Ishikawa (cell line): Measurements from ENCODE around the gene HABP2.

Source experiments
- CEBPB ChIP-seq: IDR thresholded peaks from 2 replicates; pipeline ENCODE4 v1.6.1; 2012
- CREB1 ChIP-seq: IDR thresholded peaks from 2 replicates; pipeline ENCODE4 v1.6.1; 2012; ENCODE audit warnings: low read depth
- EGR1 ChIP-seq: IDR thresholded peaks from 2 replicates; pipeline ENCODE4 v1.6.1; 2012
- EP300 ChIP-seq: IDR thresholded peaks from 2 replicates; pipeline ENCODE4 v1.6.1; 2012; ENCODE audit warnings: borderline replicate concordance
- FOXM1 ChIP-seq: IDR thresholded peaks from 2 replicates; pipeline ENCODE4 v1.6.1; 2012; ENCODE audit warnings: low read depth, borderline replicate concordance
- MAX ChIP-seq: IDR thresholded peaks from 2 replicates; pipeline ENCODE4 v1.6.1; 2012
- NFIC ChIP-seq: IDR thresholded peaks from 2 replicates; pipeline ENCODE4 v1.6.1; 2012
- RAD21 ChIP-seq: IDR thresholded peaks from 2 replicates; pipeline ENCODE4 v1.6.1; 2012; ENCODE audit warnings: low read depth
- REST ChIP-seq: IDR thresholded peaks from 2 replicates; pipeline ENCODE4 v1.6.1; 2012; ENCODE audit warnings: low read depth, mild to moderate bottlenecking
- TAF1 ChIP-seq: IDR thresholded peaks from 2 replicates; pipeline ENCODE4 v1.6.1; 2012; ENCODE audit warnings: low read depth, mild to moderate bottlenecking
- TCF12 ChIP-seq: IDR thresholded peaks from 2 replicates; pipeline ENCODE4 v1.6.1; 2012; ENCODE audit warnings: low read depth
- TEAD4 ChIP-seq: IDR thresholded peaks from 2 replicates; pipeline ENCODE4 v1.6.1; 2012
- USF1 ChIP-seq: IDR thresholded peaks from 2 replicates; pipeline ENCODE4 v1.6.1; 2012
- YY1 ChIP-seq: IDR thresholded peaks from 2 replicates; pipeline ENCODE4 v1.6.1; 2012; ENCODE audit warnings: low read depth
- ZBTB7A ChIP-seq: IDR thresholded peaks from 2 replicates; pipeline ENCODE4 v1.6.1; 2012; ENCODE audit warnings: low read depth

HABP2 gene

GRCh38 chr10:113621799-113622198 lies 68.9 kb downstream of the HABP2 start:
- TF ChIP-seq FOXM1 (no peak), TEAD4 (no peak), EP300 (no peak), TCF12 (no peak), CREB1 (no peak), USF1 (no peak), TAF1 (no peak), CEBPB (no peak), YY1 (no peak), RAD21 (no peak), REST (no peak)

- no peak for TF ChIP-seq CREB1
- TF ChIP-seq MAX = no peak
- no peak for TF ChIP-seq ZBTB7A
- no peak for TF ChIP-seq YY1
- no peak for TF ChIP-seq CEBPB
- no peak for TF ChIP-seq REST
- no peak for TF ChIP-seq TEAD4
- no peak for TF ChIP-seq NFIC
- TF ChIP-seq USF1 = no peak
- no peak for TF ChIP-seq TCF12
- no peak for TF ChIP-seq EGR1
- TF ChIP-seq EP300 = no peak
- no peak for TF ChIP-seq TAF1
- TF ChIP-seq FOXM1 = no peak
- TF ChIP-seq RAD21 = no peak
Observed at GRCh38 chr10:113622831-113623230, 70.0 kb downstream of the HABP2 start.

GRCh38 chr10:113625461-113626186 lies 72.8 kb downstream of the HABP2 start:
- TF ChIP-seq REST (no peak), USF1 (no peak), CREB1 (no peak), ZBTB7A (no peak), EGR1 (no peak), NFIC (no peak), MAX (no peak), FOXM1 (no peak), TEAD4 (no peak), RAD21 (no peak), YY1 (no peak), TAF1 (no peak), CEBPB (no peak), EP300 (no peak), TCF12 (no peak)

GRCh38 chr10:113626809-113627355 lies 74.0 kb downstream of the HABP2 start:
- TF ChIP-seq TEAD4 (no peak), TAF1 (no peak), TCF12 (no peak), USF1 (no peak), NFIC (no peak), ZBTB7A (no peak), CREB1 (no peak), EP300 (no peak), MAX (no peak)
